Measurements from ENCODE around the gene GNE. TPM values are rescaled to one million over a fixed set of nuclear protein-coding genes. Genes with fewer than 3 reads are reported as not detected.
"Not testable (repeated sequence)": the region's sequence is repeated elsewhere in the genome, so short reads cannot be mapped to it uniquely, and the experiment has no call there.

The GNE gene
- total RNA-seq, 4 donors from 2014 or later, result 30.0 to 42.6 (median 32.6) TPM

GRCh38 chr9:36190388-36191289, 67.6 kb downstream of the GNE start, which contains the start of gene CLTA:
TSS of gene CLTA (plus strand) at chr9:36190921. CDS start at chr9:36191057, 136 bp downstream.
- peaks cover 0 to 49% (median 26%) of the 10 kb centered on the region in 4 donors for H3K4me1 ChIP-seq
- WGBS, 2 donors, result 0 to 1% methylated on average over 37 to 56 of the region's 68 CpGs
- H3K4me3 ChIP-seq, result peak within 1 kb of the TSS; percentile 58 to 97 (median 83)
- no peaks in the 10 kb centered on the region for H3K36me3 ChIP-seq
- TF ChIP-seq CTCF (IDR thresholded peaks at IDR 0.05) (peak in 4 of 5 experiments; percentile 37 to 79 (median 54)), EP300 (IDR thresholded peaks at IDR 0.05) (peak; percentile 78 to 93), POLR2A (IDR thresholded peaks at IDR 0.05) (peak; percentile 47 to 87)
- no peaks in the 10 kb centered on the region for H3K9me3 ChIP-seq
- peak within 1 kb of the TSS; percentile 83 to 96 (median 90) for H3K27ac ChIP-seq
- DNase-seq (ENCODE audit: low spot score in 2 of 2), result peak; percentile 93 to 97
- H3K27me3 ChIP-seq, result no peaks in the 10 kb centered on the region

GRCh38 chr9:36189976-36190375, 68.3 kb downstream of the GNE start:
- Histone ChIP-seq H3K9me3 (no peaks in the 10 kb centered on the region), H3K4me3 (peak overlapping the region; percentile 55 to 89 (median 68)), H3K4me1 (peaks cover 0 to 42% (median 26%) of the 10 kb centered on the region in 4 donors), H3K36me3 (no peaks in the 10 kb centered on the region), H3K27me3 (no peaks in the 10 kb centered on the region), H3K27ac (peak overlapping the region; percentile 83 to 96 (median 90))
- TF ChIP-seq EP300 (IDR thresholded peaks at IDR 0.05) (no peak), CTCF (IDR thresholded peaks at IDR 0.05) (no peak), POLR2A (IDR thresholded peaks at IDR 0.05) (no peak)
- DNase-seq (ENCODE audit: low spot score in 2 of 2), result no peak
- 10 to 12% methylated on average over 9 of the region's 9 CpGs for WGBS, 2 donors

- TF ChIP-seq EP300 (IDR thresholded peaks at IDR 0.05) (no peak), POLR2A (IDR thresholded peaks at IDR 0.05) (no peak), CTCF (IDR thresholded peaks at IDR 0.05) (no peak)
- Histone ChIP-seq H3K36me3 (no peaks in the 10 kb centered on the region), H3K4me3 (no peak overlapping the region), H3K4me1 (peaks cover 0 to 24% (median 20%) of the 10 kb centered on the region in 4 donors), H3K9me3 (no peaks in the 10 kb centered on the region), H3K27ac (no peak overlapping the region), H3K27me3 (no peaks in the 10 kb centered on the region)
- WGBS, 2 donors, result 87 to 89% methylated on average over 5 of the region's 5 CpGs
- DNase-seq (ENCODE audit: low spot score in 2 of 2), result no peak
Measured at GRCh38 chr9:36188212-36188611, 70.0 kb downstream of the GNE start.

- Histone ChIP-seq H3K4me1 (peaks cover 0 to 16% (median 12%) of the 10 kb centered on the region in 4 donors), H3K36me3 (no peaks in the 10 kb centered on the region), H3K4me3 (no peak overlapping the region), H3K27me3 (no peaks in the 10 kb centered on the region), H3K9me3 (no peaks in the 10 kb centered on the region), H3K27ac (no peak overlapping the region)
- no peak for DNase-seq (ENCODE audit: low spot score in 2 of 2)
- TF ChIP-seq CTCF (IDR thresholded peaks at IDR 0.05), result no peak
- no peak for TF ChIP-seq POLR2A (IDR thresholded peaks at IDR 0.05)
- TF ChIP-seq EP300 (IDR thresholded peaks at IDR 0.05), result no peak
Measured at GRCh38 chr9:36187414-36187813, 70.8 kb downstream of the GNE start.

GRCh38 chr9:36180243-36180642, 78.0 kb downstream of the GNE start:
- H3K27me3 ChIP-seq; H3K27ac ChIP-seq; H3K4me1 ChIP-seq; H3K9me3 ChIP-seq; DNase-seq (ENCODE audit: low spot score in 2 of 2); H3K4me3 ChIP-seq; H3K36me3 ChIP-seq: not testable (repeated sequence)
- WGBS, 2 donors, result 85 to 86% methylated on average over 6 of the region's 6 CpGs
